ENCODE results near the gene CDH20. TPM values are rescaled to one million over a fixed set of nuclear protein-coding genes. Genes with fewer than 3 reads are reported as not detected.

The CDH20 gene
- polyA plus RNA-seq, 3 donors = not detected

- no peak overlapping the region for H3K4me3 Mint-ChIP-seq
Observed at GRCh38 chr18:61448316-61448715, 115.1 kb downstream of the CDH20 start.

GRCh38 chr18:61459896-61460648 is 126.8 kb downstream of the CDH20 start:
- Histone ChIP-seq H3K9me3 (replicated peaks in 1 of 2; ENCODE audit: control insufficient read depth in 1 of 2, insufficient read depth in 1 of 2, low read length in 2 of 2) (no peaks in the 10 kb centered on the region), H3K4me2 (replicated peaks; ENCODE audit: extremely low read depth, low read length, poor library complexity, severe bottlenecking) (no peak overlapping the region), H3K4me1 (ENCODE audit: control insufficient read depth in 1 of 2, insufficient read depth in 2 of 2, low read length in 2 of 2) (no peaks in the 10 kb centered on the region), H3K36me3 (replicated peaks in 1 of 2; ENCODE audit: control insufficient read depth in 1 of 2, insufficient read depth in 2 of 2, low read length in 2 of 2) (no peaks in the 10 kb centered on the region), H2AFZ (ENCODE audit: insufficient read depth, low read depth, low read length, poor library complexity, severe bottlenecking) (no peak overlapping the region), H3K4me3 (replicated peaks in 1 of 3; ENCODE audit: low read depth in 2 of 3, low read length in 3 of 3) (no peak overlapping the region), H3K27ac (ENCODE audit: low read depth in 1 of 2, low read length in 2 of 2) (no peak overlapping the region), H3K9ac (ENCODE audit: insufficient read depth, low read length, poor library complexity, severe bottlenecking) (no peak overlapping the region), H3K79me2 (ENCODE audit: insufficient read depth, low read length) (no peaks in the 10 kb centered on the region), H3K27me3 (ENCODE audit: control insufficient read depth in 2 of 2, insufficient read depth in 2 of 2, low read length in 2 of 2) (no peaks in the 10 kb centered on the region), H4K20me1 (ENCODE audit: insufficient read depth, low read length) (no peaks in the 10 kb centered on the region)
- WGBS (ENCODE audit: insufficient coverage) = 93% methylated on average over 2 of the region's 4 CpGs
- intact Hi-C loops (cut with micrococcal nuclease) = no loop called here
- Mint-ChIP-seq H3K27ac (no peak overlapping the region), H3K4me3 (no peak overlapping the region), H3K27me3 (ENCODE audit: low read depth in 3 of 3) (peaks cover 0 to 7% (median 0%) of the 10 kb centered on the region in 3 donors), H3K9me3 (peaks cover 0 to 4% (median 0%) of the 10 kb centered on the region in 7 donors), H3K4me1 (no peaks in the 10 kb centered on the region), H3K36me3 (no peaks in the 10 kb centered on the region)
- no peak for DNase-seq
- no peak for TF ChIP-seq CTCF (IDR thresholded peaks at IDR 0.05)

More at GRCh38 chr18:61448316-61448715, 115.1 kb downstream of the CDH20 start:
- Histone ChIP-seq H3K4me3 (replicated peaks in 1 of 3; ENCODE audit: low read depth in 2 of 3, low read length in 3 of 3) (no peak overlapping the region), H3K27me3 (ENCODE audit: control insufficient read depth in 2 of 2, insufficient read depth in 2 of 2, low read length in 2 of 2) (no peaks in the 10 kb centered on the region), H3K9me3 (replicated peaks in 1 of 2; ENCODE audit: control insufficient read depth in 1 of 2, insufficient read depth in 1 of 2, low read length in 2 of 2) (no peaks in the 10 kb centered on the region), H3K4me2 (replicated peaks; ENCODE audit: extremely low read depth, low read length, poor library complexity, severe bottlenecking) (no peak overlapping the region), H3K36me3 (replicated peaks in 1 of 2; ENCODE audit: control insufficient read depth in 1 of 2, insufficient read depth in 2 of 2, low read length in 2 of 2) (no peaks in the 10 kb centered on the region), H3K27ac (ENCODE audit: low read depth in 1 of 2, low read length in 2 of 2) (no peak overlapping the region), H2AFZ (ENCODE audit: insufficient read depth, low read depth, low read length, poor library complexity, severe bottlenecking) (no peak overlapping the region), H3K9ac (ENCODE audit: insufficient read depth, low read length, poor library complexity, severe bottlenecking) (no peak overlapping the region), H3K79me2 (ENCODE audit: insufficient read depth, low read length) (no peaks in the 10 kb centered on the region), H3K4me1 (ENCODE audit: control insufficient read depth in 1 of 2, insufficient read depth in 2 of 2, low read length in 2 of 2) (no peaks in the 10 kb centered on the region), H4K20me1 (ENCODE audit: insufficient read depth, low read length) (no peaks in the 10 kb centered on the region)
- peaks cover 7% of the 10 kb centered on the region for H3K4me1 Mint-ChIP-seq
- no peaks in the 10 kb centered on the region for H3K36me3 Mint-ChIP-seq
- intact Hi-C loops (cut with micrococcal nuclease) = no loop called here
- H3K27ac Mint-ChIP-seq = no peak overlapping the region
- peaks cover 0 to 6% (median 2%) of the 10 kb centered on the region in 7 donors for H3K9me3 Mint-ChIP-seq
- peaks cover 1 to 4% (median 1%) of the 10 kb centered on the region in 3 donors for H3K27me3 Mint-ChIP-seq (ENCODE audit: low read depth in 3 of 3)
- no peak for TF ChIP-seq CTCF (IDR thresholded peaks at IDR 0.05)
- no peak for DNase-seq
- no CpG with 5 or more reads among the region's 2 CpGs for WGBS (ENCODE audit: insufficient coverage)
